SK-N-MC (cell line): ENCODE data around the gene MORC3.

Experiments used
- EZH2 ChIP-seq: fragments of 200-600 bp; sonication (generic); IDR thresholded peaks from one replicate; pipeline ENCODE4 v1.6.1; 2017; ENCODE audit warnings: antibody characterized with exemption
- FOXP2 ChIP-seq: optimal IDR thresholded peaks from 2 replicates; pipeline ENCODE3; 2011; ENCODE audit warnings: mild to moderate bottlenecking, moderate library complexity; ENCODE audit not compliant: insufficient read depth; ENCODE audit errors: extremely low read length, control extremely low read depth
- POLR2AphosphoS5 ChIP-seq: IDR thresholded peaks from 2 replicates; pipeline ENCODE4 v1.6.1; 2012; ENCODE audit warnings: mild to moderate bottlenecking, low read depth, low read length, borderline replicate concordance

- TF ChIP-seq EZH2 (no peak), POLR2AphosphoS5 (no peak), FOXP2 (no peak)
Measured at GRCh38 chr21:36411301-36411700, 91.3 kb downstream of the MORC3 start.
